PC-3 (cell line): ENCODE results near the gene GPD1L.

Source experiments
- EZH2 ChIP-seq: fragments of 300-600 bp; sonication (generic); IDR thresholded peaks from one replicate; pipeline ENCODE4 v1.6.1; 2017; ENCODE audit warnings: antibody characterized with exemption, mild to moderate bottlenecking, low read length; ENCODE audit not compliant: unreplicated experiment
- TF ChIP-seq, protein P1 (sequence below): fragments of 300-600 bp; sonication (generic); conservative IDR thresholded peaks from 2 replicates; pipeline ENCODE4 v1.5.1; 2017; ENCODE audit warnings: antibody characterized with exemption, low read depth, mild to moderate bottlenecking, low read length

DNA sequence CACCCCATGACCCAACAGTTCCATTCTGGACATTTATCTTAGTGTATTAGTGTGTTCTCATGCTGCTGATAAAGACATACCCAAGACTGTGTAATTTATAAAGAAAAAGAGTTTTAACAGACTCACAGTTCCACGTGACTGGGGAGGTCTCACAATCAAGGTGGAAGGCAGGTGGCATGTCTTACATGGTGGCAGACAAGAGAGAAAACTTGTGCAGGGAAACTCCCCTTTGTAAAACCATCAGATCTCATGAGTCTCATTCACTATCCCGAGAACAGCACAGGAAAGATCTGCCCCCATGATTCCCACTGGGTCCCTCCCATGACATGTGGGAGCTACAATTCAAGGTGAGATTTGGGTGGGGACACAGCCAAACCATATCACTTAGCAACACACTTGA is 21.6 kb upstream of the GPD1L start:
- TF ChIP-seq, protein P1, sequence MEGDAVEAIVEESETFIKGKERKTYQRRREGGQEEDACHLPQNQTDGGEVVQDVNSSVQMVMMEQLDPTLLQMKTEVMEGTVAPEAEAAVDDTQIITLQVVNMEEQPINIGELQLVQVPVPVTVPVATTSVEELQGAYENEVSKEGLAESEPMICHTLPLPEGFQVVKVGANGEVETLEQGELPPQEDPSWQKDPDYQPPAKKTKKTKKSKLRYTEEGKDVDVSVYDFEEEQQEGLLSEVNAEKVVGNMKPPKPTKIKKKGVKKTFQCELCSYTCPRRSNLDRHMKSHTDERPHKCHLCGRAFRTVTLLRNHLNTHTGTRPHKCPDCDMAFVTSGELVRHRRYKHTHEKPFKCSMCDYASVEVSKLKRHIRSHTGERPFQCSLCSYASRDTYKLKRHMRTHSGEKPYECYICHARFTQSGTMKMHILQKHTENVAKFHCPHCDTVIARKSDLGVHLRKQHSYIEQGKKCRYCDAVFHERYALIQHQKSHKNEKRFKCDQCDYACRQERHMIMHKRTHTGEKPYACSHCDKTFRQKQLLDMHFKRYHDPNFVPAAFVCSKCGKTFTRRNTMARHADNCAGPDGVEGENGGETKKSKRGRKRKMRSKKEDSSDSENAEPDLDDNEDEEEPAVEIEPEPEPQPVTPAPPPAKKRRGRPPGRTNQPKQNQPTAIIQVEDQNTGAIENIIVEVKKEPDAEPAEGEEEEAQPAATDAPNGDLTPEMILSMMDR = no peak
- no peak for TF ChIP-seq EZH2
